ENCODE results near the gene CCDC88C. TPM values are rescaled to one million over a fixed set of nuclear protein-coding genes. Genes with fewer than 3 reads are reported as not detected.

CCDC88C gene
- total RNA-seq, 1 donor from 2014 or later: 44.6 TPM

- TF ChIP-seq CTCF (conservative IDR thresholded peaks at IDR 0.05): no peak
- no peaks in the 10 kb centered on the region for H3K9me3 Mint-ChIP-seq
- H3K4me1 Mint-ChIP-seq: no peaks in the 10 kb centered on the region
- no peaks in the 10 kb centered on the region for H3K27me3 Mint-ChIP-seq (ENCODE audit: low read depth)
- H3K4me3 Mint-ChIP-seq: no peak overlapping the region
- no peak overlapping the region for H3K27ac Mint-ChIP-seq (ENCODE audit: unreplicated experiment)
- no peak for DNase-seq (ENCODE audit: low read depth, low spot score)
- peaks cover 23% of the 10 kb centered on the region for H3K36me3 Mint-ChIP-seq (ENCODE audit: low read depth)
Measured at GRCh38 chr14:91303924-91304229, 113.7 kb downstream of the CCDC88C start.

GRCh38 chr14:91303091-91303923, 114.3 kb downstream of the CCDC88C start:
- Mint-ChIP-seq H3K9me3 (no peaks in the 10 kb centered on the region), H3K4me3 (no peak overlapping the region), H3K27me3 (ENCODE audit: low read depth) (no peaks in the 10 kb centered on the region), H3K36me3 (ENCODE audit: low read depth) (peaks cover 25% of the 10 kb centered on the region), H3K4me1 (no peaks in the 10 kb centered on the region), H3K27ac (ENCODE audit: unreplicated experiment) (no peak overlapping the region)
- TF ChIP-seq CTCF (conservative IDR thresholded peaks at IDR 0.05): no peak
- DNase-seq (ENCODE audit: low read depth, low spot score): no peak

- H3K9me3 Mint-ChIP-seq: no peaks in the 10 kb centered on the region
Measured at GRCh38 chr14:91302391-91302790, 115.2 kb downstream of the CCDC88C start.

GRCh38 chr14:91300957-91301356, 116.7 kb downstream of the CCDC88C start:
- Mint-ChIP-seq H3K36me3 (ENCODE audit: low read depth) (peaks cover 19% of the 10 kb centered on the region), H3K27ac (ENCODE audit: unreplicated experiment) (no peak overlapping the region), H3K4me3 (no peak overlapping the region), H3K27me3 (ENCODE audit: low read depth) (no peaks in the 10 kb centered on the region), H3K9me3 (no peaks in the 10 kb centered on the region), H3K4me1 (no peaks in the 10 kb centered on the region)
- DNase-seq (ENCODE audit: low read depth, low spot score): no peak
- no peak for TF ChIP-seq CTCF (conservative IDR thresholded peaks at IDR 0.05)

More at GRCh38 chr14:91302391-91302790, 115.2 kb downstream of the CCDC88C start:
- DNase-seq (ENCODE audit: low read depth, low spot score): no peak
- no peak for TF ChIP-seq CTCF (conservative IDR thresholded peaks at IDR 0.05)
- H3K27me3 Mint-ChIP-seq (ENCODE audit: low read depth): no peaks in the 10 kb centered on the region
- H3K36me3 Mint-ChIP-seq (ENCODE audit: low read depth): peaks cover 19% of the 10 kb centered on the region
- H3K27ac Mint-ChIP-seq (ENCODE audit: unreplicated experiment): no peak overlapping the region
- H3K4me3 Mint-ChIP-seq: no peak overlapping the region
- no peaks in the 10 kb centered on the region for H3K4me1 Mint-ChIP-seq

- TF ChIP-seq CTCF (conservative IDR thresholded peaks at IDR 0.05): no peak
- Mint-ChIP-seq H3K4me1 (no peaks in the 10 kb centered on the region), H3K4me3 (no peak overlapping the region), H3K36me3 (ENCODE audit: low read depth) (peaks cover 18% of the 10 kb centered on the region), H3K27ac (ENCODE audit: unreplicated experiment) (no peak overlapping the region), H3K27me3 (ENCODE audit: low read depth) (no peaks in the 10 kb centered on the region), H3K9me3 (no peaks in the 10 kb centered on the region)
- DNase-seq (ENCODE audit: low read depth, low spot score): no peak
Measured at GRCh38 chr14:91300283-91300895, 117.2 kb downstream of the CCDC88C start.

All from neural crest cell (in vitro differentiated cells).